ENCODE results near the gene TSPAN17.

DNA sequence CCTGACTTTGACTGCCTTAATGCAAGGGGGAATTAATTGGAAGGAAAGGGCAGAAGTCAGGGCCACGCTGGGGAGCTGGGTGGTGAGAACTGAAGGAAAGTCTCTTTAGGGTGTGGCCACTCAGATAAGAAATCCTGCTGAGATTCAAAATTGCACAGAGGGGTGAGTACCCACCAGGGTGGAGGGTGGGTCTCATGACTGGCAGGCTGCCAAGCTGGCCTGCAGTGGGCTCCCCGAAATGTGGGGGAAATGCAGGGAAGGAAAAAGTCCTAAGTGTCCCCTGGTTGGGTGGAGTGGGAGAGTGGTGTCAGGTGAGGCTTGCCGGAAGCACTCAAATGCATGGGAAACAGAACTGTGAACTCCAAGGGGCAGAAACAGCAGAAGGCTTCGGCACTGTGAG, 24.1 kb downstream of the TSPAN17 start:
- TF ChIP-seq POLR2AphosphoS5 (IDR thresholded peaks at IDR 0.05; ENCODE audit: low read depth, low read length) = no peak
- TF ChIP-seq POLR2A (IDR thresholded peaks at IDR 0.05; ENCODE audit: low read depth, low read length) = no peak
